Cardiac fibroblast (primary cell): ENCODE measurements around the gene LITAF.

Source experiments
- DNase-seq, 2 donors: peaks; one replicate each; pipeline versions ENCODE4 v3.0.0 to v3.0.0-alpha.2; 2010; ENCODE audit warnings: low read depth in 2 of 2
- H3K4me3 ChIP-seq, 2 donors: replicated peaks in 1 of 2; 1 replicate in 1 of 2; 2 replicates in 1 of 2; pipeline ENCODE4 v1.5.1; 2011; ENCODE audit warnings: low read depth in 2 of 2, low read length in 2 of 2, mild to moderate bottlenecking in 2 of 2, moderate library complexity in 1 of 2
- CTCF ChIP-seq: IDR thresholded peaks from one replicate; pipeline ENCODE4 v1.5.1; 2011; ENCODE audit warnings: low read depth, mild to moderate bottlenecking, low read length, inconsistent platforms

LITAF gene

GRCh38 chr16:11552440-11552839 lies 34.3 kb downstream of the LITAF start:
- DNase-seq = no peak
- no peak for TF ChIP-seq CTCF
- H3K4me3 ChIP-seq = no peak overlapping the region

- no peak for TF ChIP-seq CTCF
- no peak for DNase-seq
- no peak overlapping the region for H3K4me3 ChIP-seq
These were observed 34.9 kb downstream of the LITAF start for GRCh38 chr16:11551842-11552241.

GRCh38 chr16:11550791-11551498 lies 35.8 kb downstream of the LITAF start:
- no peak overlapping the region for H3K4me3 ChIP-seq
- no peak for DNase-seq
- no peak for TF ChIP-seq CTCF

- DNase-seq = no peak
- TF ChIP-seq CTCF = no peak
- H3K4me3 ChIP-seq = no peak overlapping the region
These were observed 39.4 kb downstream of the LITAF start for GRCh38 chr16:11547118-11547916.

- TF ChIP-seq CTCF = no peak
- no peak overlapping the region for H3K4me3 ChIP-seq
- DNase-seq = peak; percentile 31 to 59
These were observed 40.1 kb downstream of the LITAF start for GRCh38 chr16:11546608-11547061.

GRCh38 chr16:11543661-11544393 lies 42.9 kb downstream of the LITAF start:
- H3K4me3 ChIP-seq = no peak overlapping the region
- no peak for DNase-seq
- TF ChIP-seq CTCF = no peak
